ENCODE data around the gene FFAR1. TPM values are rescaled to one million over a fixed set of nuclear protein-coding genes. Genes with fewer than 3 reads are reported as not detected.

Gene FFAR1
- polyA plus RNA-seq, 3 donors = 0.04 TPM; not detected in 2

GRCh38 chr19:35302446-35302845, 45.3 kb upstream of the FFAR1 start:
- H3K9me3 Mint-ChIP-seq = peaks cover 0 to 2% (median 0%) of the 10 kb centered on the region in 7 donors
- peaks cover 18 to 21% of the 10 kb centered on the region in 2 donors for H3K4me1 ChIP-seq (ENCODE audit: control insufficient read depth in 1 of 2, insufficient read depth in 2 of 2, low read length in 2 of 2)
- H3K9me3 ChIP-seq (replicated peaks in 1 of 2; ENCODE audit: control insufficient read depth in 1 of 2, insufficient read depth in 1 of 2, low read length in 2 of 2) = no peaks in the 10 kb centered on the region
- TF ChIP-seq, protein P1, sequence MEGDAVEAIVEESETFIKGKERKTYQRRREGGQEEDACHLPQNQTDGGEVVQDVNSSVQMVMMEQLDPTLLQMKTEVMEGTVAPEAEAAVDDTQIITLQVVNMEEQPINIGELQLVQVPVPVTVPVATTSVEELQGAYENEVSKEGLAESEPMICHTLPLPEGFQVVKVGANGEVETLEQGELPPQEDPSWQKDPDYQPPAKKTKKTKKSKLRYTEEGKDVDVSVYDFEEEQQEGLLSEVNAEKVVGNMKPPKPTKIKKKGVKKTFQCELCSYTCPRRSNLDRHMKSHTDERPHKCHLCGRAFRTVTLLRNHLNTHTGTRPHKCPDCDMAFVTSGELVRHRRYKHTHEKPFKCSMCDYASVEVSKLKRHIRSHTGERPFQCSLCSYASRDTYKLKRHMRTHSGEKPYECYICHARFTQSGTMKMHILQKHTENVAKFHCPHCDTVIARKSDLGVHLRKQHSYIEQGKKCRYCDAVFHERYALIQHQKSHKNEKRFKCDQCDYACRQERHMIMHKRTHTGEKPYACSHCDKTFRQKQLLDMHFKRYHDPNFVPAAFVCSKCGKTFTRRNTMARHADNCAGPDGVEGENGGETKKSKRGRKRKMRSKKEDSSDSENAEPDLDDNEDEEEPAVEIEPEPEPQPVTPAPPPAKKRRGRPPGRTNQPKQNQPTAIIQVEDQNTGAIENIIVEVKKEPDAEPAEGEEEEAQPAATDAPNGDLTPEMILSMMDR (IDR thresholded peaks at IDR 0.05) = no peak
- 89% methylated on average over 13 of the region's 16 CpGs for WGBS (ENCODE audit: insufficient coverage)
- H3K27ac ChIP-seq (ENCODE audit: low read depth in 1 of 2, low read length in 2 of 2) = no peak overlapping the region
- H4K20me1 ChIP-seq (ENCODE audit: insufficient read depth, low read length) = no peaks in the 10 kb centered on the region
- peaks cover 29% of the 10 kb centered on the region for H3K4me1 Mint-ChIP-seq
- intact Hi-C loops (cut with micrococcal nuclease) = loop anchor here in 1 of 2 donors (10.0 kb wide), 1 partner anchor 52 kb away; the partner anchor contains the start of gene FFAR3
- no peak for DNase-seq
- H3K4me2 ChIP-seq (replicated peaks; ENCODE audit: extremely low read depth, low read length, poor library complexity, severe bottlenecking) = no peak overlapping the region
- no peak overlapping the region for H3K4me3 ChIP-seq (replicated peaks in 1 of 3; ENCODE audit: low read depth in 2 of 3, low read length in 3 of 3)
- H3K9ac ChIP-seq (ENCODE audit: insufficient read depth, low read length, poor library complexity, severe bottlenecking) = no peak overlapping the region
- no peaks in the 10 kb centered on the region for H3K79me2 ChIP-seq (ENCODE audit: insufficient read depth, low read length)
- H2AFZ ChIP-seq (ENCODE audit: insufficient read depth, low read depth, low read length, poor library complexity, severe bottlenecking) = no peak overlapping the region
- no peak overlapping the region for H3K4me3 Mint-ChIP-seq
- H3K36me3 ChIP-seq (replicated peaks in 1 of 2; ENCODE audit: control insufficient read depth in 1 of 2, insufficient read depth in 2 of 2, low read length in 2 of 2) = no peaks in the 10 kb centered on the region
- H3K27ac Mint-ChIP-seq = no peak overlapping the region
- peaks cover 0 to 4% (median 0%) of the 10 kb centered on the region in 3 donors for H3K27me3 Mint-ChIP-seq (ENCODE audit: low read depth in 3 of 3)
- H3K27me3 ChIP-seq (ENCODE audit: control insufficient read depth in 2 of 2, insufficient read depth in 2 of 2, low read length in 2 of 2) = no peaks in the 10 kb centered on the region
- no peaks in the 10 kb centered on the region for H3K36me3 Mint-ChIP-seq

DNA sequence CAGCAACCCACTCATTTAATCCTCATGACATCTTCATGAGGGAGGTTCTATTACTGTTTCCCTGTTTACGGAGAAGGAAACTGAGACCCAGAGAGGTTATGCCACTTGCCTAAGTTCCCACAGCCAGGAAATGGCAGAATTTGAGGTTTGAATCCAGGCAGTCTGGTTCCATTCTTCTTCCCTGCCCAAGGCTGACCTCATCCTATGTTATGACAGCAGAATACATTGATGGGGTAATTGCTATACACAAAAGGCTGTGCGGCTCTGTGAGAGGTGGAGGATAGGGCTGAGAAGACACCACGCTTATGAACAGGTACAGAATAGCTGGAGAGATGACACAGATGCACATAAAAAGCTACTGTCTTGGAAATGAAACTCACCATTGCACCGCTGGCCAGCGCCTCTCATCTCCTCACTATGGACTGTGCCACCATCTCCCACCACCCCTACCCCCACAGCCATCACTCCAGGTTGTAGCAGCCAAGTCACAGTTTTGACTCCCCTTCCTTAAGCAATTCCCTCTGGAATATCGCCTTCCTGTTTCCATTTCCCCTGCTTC, 44.3 kb upstream of the FFAR1 start:
- Mint-ChIP-seq H3K27me3 (ENCODE audit: low read depth in 3 of 3) (peaks cover 1 to 4% (median 2%) of the 10 kb centered on the region in 3 donors), H3K27ac (peak overlapping the region in 1 of 7 donors; percentile 22), H3K9me3 (peaks cover 0 to 2% (median 0%) of the 10 kb centered on the region in 7 donors), H3K4me3 (no peak overlapping the region), H3K36me3 (peaks cover 0 to 3% of the 10 kb centered on the region in 2 donors), H3K4me1 (peaks cover 34% of the 10 kb centered on the region)
- Histone ChIP-seq H3K9ac (ENCODE audit: insufficient read depth, low read length, poor library complexity, severe bottlenecking) (no peak overlapping the region), H3K36me3 (replicated peaks in 1 of 2; ENCODE audit: control insufficient read depth in 1 of 2, insufficient read depth in 2 of 2, low read length in 2 of 2) (no peaks in the 10 kb centered on the region), H2AFZ (ENCODE audit: insufficient read depth, low read depth, low read length, poor library complexity, severe bottlenecking) (no peak overlapping the region), H3K79me2 (ENCODE audit: insufficient read depth, low read length) (no peaks in the 10 kb centered on the region), H3K9me3 (replicated peaks in 1 of 2; ENCODE audit: control insufficient read depth in 1 of 2, insufficient read depth in 1 of 2, low read length in 2 of 2) (no peaks in the 10 kb centered on the region), H3K27ac (ENCODE audit: low read depth in 1 of 2, low read length in 2 of 2) (no peak overlapping the region), H3K4me2 (replicated peaks; ENCODE audit: extremely low read depth, low read length, poor library complexity, severe bottlenecking) (no peak overlapping the region), H3K27me3 (ENCODE audit: control insufficient read depth in 2 of 2, insufficient read depth in 2 of 2, low read length in 2 of 2) (no peaks in the 10 kb centered on the region), H3K4me1 (ENCODE audit: control insufficient read depth in 1 of 2, insufficient read depth in 2 of 2, low read length in 2 of 2) (peaks cover 18 to 21% of the 10 kb centered on the region in 2 donors), H3K4me3 (replicated peaks in 1 of 3; ENCODE audit: low read depth in 2 of 3, low read length in 3 of 3) (no peak overlapping the region), H4K20me1 (ENCODE audit: insufficient read depth, low read length) (no peaks in the 10 kb centered on the region)
- WGBS (ENCODE audit: insufficient coverage) = 93% methylated on average over 3 of the region's 6 CpGs
- no peak for DNase-seq
- intact Hi-C loops (cut with micrococcal nuclease) = loop anchor here in 1 of 2 donors (10.0 kb wide), 1 partner anchor 51 kb away; the partner anchor contains the start of gene FFAR3
- TF ChIP-seq, protein P1 (IDR thresholded peaks at IDR 0.05) = no peak
